ENCODE data around the gene HMX1.

GRCh38 chr4:8838296-8838960 lies 33.2 kb downstream of the HMX1 start:
- TF ChIP-seq EZH2 (IDR thresholded peaks at IDR 0.05) (no peak), POLR2AphosphoS5 (IDR thresholded peaks at IDR 0.05; ENCODE audit: borderline replicate concordance, low read depth, low read length) (no peak)
